ENCODE results near the gene IL9R.

DNA sequence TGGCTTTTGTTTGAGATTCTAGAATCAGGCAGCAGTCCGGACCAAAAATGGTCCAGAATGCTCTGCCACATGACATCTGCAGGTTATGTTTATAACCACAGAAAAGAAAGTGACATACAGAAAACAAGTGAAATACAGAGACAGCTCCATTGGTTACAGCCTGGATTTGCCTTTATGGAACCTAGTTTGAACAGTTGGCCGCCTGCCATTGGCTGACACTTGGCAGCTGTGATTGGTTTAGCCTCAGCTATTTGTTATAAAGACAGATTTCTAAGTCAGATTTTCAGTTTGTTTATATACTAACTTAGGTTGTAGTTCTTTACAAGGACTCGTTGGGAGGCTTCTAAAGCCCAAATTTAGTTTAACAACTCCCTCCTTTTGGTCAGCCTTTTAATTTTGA, 40.8 kb upstream of the IL9R start:
- TF ChIP-seq, protein P1, sequence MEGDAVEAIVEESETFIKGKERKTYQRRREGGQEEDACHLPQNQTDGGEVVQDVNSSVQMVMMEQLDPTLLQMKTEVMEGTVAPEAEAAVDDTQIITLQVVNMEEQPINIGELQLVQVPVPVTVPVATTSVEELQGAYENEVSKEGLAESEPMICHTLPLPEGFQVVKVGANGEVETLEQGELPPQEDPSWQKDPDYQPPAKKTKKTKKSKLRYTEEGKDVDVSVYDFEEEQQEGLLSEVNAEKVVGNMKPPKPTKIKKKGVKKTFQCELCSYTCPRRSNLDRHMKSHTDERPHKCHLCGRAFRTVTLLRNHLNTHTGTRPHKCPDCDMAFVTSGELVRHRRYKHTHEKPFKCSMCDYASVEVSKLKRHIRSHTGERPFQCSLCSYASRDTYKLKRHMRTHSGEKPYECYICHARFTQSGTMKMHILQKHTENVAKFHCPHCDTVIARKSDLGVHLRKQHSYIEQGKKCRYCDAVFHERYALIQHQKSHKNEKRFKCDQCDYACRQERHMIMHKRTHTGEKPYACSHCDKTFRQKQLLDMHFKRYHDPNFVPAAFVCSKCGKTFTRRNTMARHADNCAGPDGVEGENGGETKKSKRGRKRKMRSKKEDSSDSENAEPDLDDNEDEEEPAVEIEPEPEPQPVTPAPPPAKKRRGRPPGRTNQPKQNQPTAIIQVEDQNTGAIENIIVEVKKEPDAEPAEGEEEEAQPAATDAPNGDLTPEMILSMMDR (IDR thresholded peaks at IDR 0.05): no peak
- no peak for TF ChIP-seq EZH2 (IDR thresholded peaks at IDR 0.05; ENCODE audit: borderline replicate concordance, insufficient read depth, low read depth, low read length, poor library complexity, severe bottlenecking)

All from B cell (primary cell).